Glomerular visceral epithelial cell (primary cell): ENCODE results near the gene C2orf49.

Experiments used
- DNase-seq: peaks from one replicate; pipeline ENCODE4 v3.0.0-alpha.2; 2016; ENCODE audit errors: extremely low spot score

C2orf49 gene

DNA sequence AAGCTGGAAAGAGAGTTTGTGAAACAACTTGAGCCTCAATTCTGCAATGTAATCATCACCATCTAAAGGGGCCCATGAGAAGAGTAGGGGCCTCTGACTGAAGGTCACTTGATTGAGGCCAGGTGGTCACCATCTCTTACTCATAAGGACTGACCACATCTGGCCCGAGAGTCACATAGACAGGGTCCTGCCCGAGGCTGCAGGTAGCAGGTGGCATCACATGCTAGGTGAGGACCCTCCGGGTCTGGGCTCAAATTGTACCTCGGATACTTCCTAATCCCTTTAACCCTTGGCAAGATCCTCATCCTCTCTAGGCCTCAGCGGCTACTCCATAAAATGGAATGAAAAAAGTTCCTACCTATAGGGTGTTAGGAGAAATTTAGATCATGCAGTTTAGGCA is 44.8 kb downstream of the C2orf49 start:
- DNase-seq, result no peak

DNA sequence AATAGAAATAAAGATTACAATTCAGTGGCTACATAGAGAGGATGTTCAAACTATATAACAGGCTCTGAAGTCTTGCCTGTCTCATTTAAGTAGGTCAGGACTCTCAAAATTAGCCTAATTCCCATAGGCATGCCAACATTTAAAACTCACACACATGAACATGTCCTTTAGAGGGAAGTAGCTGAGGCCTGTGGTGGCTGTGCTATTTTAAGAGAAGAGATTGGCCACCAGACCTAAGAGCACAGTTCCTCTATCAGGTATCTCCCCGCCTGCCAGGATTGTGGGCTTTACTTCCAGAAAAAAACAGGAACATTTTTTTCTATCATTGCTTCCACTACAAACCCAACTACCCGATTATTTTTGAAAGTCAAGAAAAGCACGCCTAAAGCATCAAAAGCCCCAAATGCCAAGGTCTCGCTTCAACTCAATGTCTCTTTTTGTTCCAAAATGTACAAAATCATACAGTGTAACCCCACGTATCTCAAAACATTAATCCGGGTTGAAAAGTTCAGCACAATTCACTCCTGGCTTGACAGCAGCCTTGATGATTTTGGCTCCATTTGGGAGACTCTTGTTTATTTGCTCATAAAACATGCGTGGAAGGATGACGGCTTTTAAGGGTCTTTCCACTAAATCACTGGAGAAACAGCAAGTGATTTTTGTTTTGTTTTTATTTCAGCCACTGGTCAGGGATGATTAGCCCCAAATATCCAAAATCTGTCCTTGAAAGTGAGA is 46.3 kb downstream of the C2orf49 start:
- no peak for DNase-seq

DNA sequence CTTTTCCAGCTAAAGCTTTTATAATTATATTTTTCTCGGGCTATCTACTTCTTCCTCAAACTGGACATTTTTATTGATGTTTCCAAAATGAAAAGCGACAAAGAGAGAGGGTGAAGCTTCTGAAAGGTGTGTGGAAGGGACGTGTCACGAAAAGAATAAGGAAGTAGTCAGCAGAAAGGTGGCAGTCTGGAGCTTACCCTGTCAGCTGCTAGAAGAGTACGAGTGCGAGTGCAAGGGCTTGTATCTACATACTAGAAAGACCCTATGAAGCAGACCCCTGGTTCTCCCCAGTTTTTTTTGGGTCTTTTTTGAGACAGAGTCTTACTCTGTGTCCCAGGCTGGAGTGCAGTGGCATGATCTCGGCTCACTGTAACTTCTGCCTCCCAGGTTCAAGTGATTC is 46.9 kb downstream of the C2orf49 start:
- no peak for DNase-seq

- DNase-seq, result no peak
Observed at GRCh38 chr2:105384861-105385260, 47.5 kb downstream of the C2orf49 start.

DNA sequence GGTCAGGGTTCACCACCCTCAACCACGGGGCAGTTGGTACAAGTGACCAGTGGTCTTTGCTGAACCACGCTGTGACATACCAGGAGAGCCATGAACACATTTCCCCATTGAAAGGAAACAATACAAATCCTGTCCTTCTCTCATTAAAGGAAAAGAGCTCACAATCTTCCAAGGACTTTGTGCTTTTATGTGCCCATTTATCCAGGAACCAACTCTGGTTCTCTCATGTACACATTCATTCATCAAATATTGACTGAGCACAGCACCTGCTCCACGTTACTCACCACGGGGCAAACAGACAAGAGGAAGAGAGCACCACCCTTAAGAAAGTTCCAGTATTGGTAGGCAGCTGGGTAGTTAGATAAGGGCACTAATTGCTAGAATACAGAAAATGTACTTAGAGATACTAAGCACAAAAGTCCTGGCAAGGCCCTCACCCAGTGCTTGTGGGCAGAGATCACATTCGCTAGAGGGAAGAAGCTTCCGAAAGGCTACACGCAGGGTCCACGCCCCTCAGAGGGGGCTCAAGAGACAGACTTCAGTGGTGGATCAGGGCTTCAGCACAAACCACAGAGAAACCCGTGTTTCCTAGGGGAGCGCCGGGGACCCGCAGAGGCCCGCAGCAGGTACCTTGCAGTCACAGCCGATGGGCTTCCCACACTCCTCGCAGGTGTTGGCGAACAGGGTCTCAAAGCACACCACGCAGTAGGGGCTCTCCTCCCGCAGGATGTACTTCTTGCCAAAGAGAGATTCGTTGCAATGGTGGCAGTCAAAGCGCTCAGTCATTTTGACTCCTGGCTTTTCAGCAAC is 48.6 kb downstream of the C2orf49 start:
- DNase-seq, result no peak

GRCh38 chr2:105387225-105387624 is 49.9 kb downstream of the C2orf49 start:
- DNase-seq, result no peak

DNA sequence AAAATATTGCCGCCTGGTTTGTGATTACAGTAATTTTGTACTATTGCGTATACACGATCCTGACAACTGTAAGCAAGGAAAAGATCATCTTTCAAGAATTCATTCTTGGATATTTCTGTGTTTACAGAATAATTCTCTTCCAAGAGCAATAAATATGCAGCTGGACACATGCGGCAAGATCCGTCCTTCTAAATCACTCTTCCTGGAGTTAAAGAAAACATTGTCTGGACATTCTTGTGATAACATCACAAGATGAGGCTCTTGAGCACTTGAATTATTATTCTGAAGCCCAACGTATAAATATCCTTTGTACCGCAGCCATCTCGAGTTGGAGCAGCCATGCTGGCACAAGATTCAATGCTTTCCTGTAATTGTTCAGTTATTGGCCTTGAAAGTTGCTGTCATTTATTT is 51.6 kb downstream of the C2orf49 start:
- DNase-seq, result peak; percentile 55

GRCh38 chr2:105390454-105390853 is 53.1 kb downstream of the C2orf49 start:
- DNase-seq, result no peak

DNA sequence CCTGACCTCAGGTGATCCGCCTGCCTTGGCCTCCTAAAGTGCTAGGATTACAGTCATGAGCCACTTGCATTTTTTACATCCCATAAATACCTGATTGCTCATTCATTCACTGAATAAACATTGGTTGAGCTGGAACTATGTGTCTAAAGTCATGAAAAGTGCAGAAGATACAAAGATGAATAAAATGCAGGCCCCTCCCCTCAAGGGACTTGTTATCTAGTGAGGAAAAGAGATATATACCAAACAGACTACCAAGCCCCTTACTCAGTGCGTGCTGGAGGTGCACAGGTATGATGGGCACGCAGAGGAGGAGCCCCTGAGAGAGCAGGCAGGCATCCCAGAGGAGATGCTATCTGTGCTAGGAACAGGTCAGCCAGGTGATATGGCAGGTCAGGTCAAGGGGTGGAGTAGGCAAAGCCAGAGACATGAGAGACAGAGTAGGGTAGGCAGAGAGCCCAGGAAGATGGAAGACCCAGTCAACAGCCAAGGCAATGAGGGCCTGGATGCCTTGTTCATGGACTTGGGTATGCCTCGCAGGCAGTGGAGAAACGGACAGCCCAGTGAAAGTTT is 53.8 kb downstream of the C2orf49 start:
- peak; percentile 66 for DNase-seq

GRCh38 chr2:105391763-105392662 is 54.7 kb downstream of the C2orf49 start:
- no peak for DNase-seq

- peak; percentile 65 for DNase-seq
Observed at GRCh38 chr2:105393373-105394055, 56.2 kb downstream of the C2orf49 start.

DNA sequence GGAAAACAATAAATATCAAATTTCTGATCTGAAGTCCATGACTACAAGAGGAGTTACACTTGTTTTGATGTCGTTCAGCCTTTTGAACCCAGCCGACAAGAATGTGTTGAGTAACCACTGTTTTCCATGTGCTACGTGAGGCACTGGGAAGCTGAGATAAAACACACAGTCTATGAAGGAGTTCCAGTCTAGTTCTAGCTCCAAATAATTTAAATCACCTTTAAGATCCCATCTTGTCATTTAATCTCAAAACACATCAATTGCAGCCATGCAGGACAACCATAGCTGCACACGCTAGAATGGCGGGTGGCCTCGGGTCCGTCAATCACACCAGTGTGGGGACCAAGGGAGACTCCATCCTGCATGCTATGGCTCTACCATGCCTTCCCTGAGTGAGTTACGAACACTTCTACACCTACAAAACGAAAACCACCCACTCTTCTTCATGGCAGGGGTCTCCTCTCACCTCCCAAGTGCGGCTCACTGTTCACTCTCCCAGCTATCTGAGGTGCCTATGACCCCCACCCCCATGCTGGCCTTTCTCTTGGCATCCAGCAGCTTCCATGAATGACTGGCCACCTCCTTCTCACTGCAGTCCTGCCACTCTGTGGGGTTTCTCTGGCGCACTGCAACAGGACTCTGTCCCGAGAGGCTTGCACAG is 57.7 kb downstream of the C2orf49 start:
- no peak for DNase-seq

- no peak for DNase-seq
Observed at GRCh38 chr2:105395691-105396090, 58.4 kb downstream of the C2orf49 start.

- peak; percentile 94 for DNase-seq
Observed at GRCh38 chr2:105396254-105397024, 59.1 kb downstream of the C2orf49 start.

DNA sequence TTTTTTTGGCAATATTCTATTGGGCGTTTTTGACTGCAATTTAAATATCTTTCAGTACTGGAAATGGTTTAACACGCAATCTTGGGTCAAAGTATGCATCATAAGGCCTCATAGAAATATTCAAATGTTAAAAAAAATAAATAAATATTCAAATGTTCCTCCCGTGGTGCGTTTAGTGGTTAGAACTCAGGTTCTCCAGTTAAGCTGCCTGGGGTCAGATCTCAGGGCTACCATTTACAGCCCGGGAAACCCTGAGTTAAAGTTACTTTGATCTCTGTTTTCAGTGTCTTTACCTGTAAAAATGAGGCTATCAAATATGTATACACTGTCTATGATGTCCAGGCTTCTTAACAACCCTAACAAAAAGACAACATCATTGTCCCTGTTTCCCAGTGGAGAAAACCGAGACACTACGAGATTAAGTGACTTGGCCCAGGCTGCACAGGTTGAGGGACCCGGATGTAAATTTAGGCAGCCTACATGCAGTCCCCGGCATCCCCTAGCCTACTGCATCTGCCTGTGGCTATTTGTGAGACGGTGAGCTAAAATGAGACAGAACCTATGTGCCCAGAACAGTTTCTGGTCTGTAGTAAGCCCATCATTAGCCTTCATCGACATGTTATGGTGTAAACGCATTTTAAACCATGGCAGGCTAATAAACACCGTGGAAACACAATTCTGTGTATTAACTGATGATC is 59.8 kb downstream of the C2orf49 start:
- peak; percentile 68 for DNase-seq

- DNase-seq, result no peak
Observed at GRCh38 chr2:105397953-105398335, 60.6 kb downstream of the C2orf49 start.

DNA sequence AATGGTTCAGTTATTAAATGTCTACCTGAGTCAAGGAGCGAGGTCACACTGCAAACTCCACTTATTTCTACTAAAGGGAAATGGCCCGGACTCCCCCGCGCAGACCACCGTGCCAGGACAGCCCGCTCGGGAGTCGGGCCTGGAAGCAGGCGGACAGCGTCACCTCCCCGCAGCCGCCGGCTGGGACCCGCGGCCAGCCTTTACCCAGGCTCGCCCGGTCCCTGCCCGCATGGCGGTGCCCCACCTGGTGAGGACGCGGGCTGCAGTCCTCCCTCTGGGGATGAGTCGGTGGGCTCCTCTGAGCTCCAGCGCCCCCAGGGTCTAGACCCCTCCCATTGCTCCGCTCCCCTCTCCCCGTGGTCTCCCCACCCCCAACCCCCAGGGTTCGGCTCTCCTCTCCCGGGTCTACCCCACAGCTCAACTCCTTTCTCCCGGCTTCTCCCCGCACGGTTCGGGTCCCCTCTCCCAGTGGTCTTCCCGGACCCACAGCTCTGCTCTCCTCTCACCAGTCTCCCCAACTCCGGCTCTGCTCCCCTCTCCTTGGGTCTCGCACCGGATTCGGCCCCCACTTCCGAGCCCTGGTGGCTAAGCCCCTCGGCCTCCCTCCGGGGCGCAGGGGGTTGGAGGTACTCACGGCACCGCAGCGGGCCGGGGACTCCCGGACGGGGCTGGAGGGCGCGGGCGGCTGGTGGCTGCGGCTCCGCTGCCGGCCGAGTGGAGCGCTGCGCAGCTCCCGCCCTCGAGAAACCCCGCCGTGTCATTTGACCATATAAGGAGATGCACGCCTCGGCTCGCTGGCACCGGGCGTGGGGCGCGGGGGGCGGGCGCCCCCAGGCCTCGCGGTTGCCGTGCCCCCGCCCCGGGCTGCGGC is 61.2 kb downstream of the C2orf49 start, which contains the start of gene FHL2:
Gene FHL2 (minus strand): TSS at position 716 of the 871 bp plus-strand sequence. CDS start 12,535 bp downstream, outside the sequence.
- peak; percentile 92 for DNase-seq
